ENCODE measurements around the gene ASB17.
"Not testable (repeated sequence)": the region's sequence is repeated elsewhere in the genome, so short reads cannot be mapped to it uniquely, and the experiment has no call there.

ASB17 gene

GRCh38 chr1:75932304-75932703, at the start of gene ASB17:
TSS of gene ASB17 (minus strand) at chr1:75932404. CDS start at chr1:75932291, 113 bp downstream.
- Histone ChIP-seq H3K9ac (ENCODE audit: low read depth, low read length) (no peak within 1 kb of the TSS), H3K4me1 (ENCODE audit: insufficient read depth, low read length) (no peaks in the 10 kb centered on the region), H3K9me3 (ENCODE audit: control insufficient read depth, insufficient read depth, low read length) (no peaks in the 10 kb centered on the region), H3K36me3 (ENCODE audit: insufficient read depth, low read length) (no peaks in the 10 kb centered on the region)

- Histone ChIP-seq H3K9me3 (ENCODE audit: control insufficient read depth, insufficient read depth, low read length) (no peaks in the 10 kb centered on the region; the same call in 1 of the 2 replicates), H3K9ac (ENCODE audit: low read depth, low read length) (no peak overlapping the region), H3K36me3 (ENCODE audit: insufficient read depth, low read length) (no peaks in the 10 kb centered on the region), H3K4me1 (ENCODE audit: insufficient read depth, low read length) (no peaks in the 10 kb centered on the region)
Observed at GRCh38 chr1:75980972-75981897, 49.0 kb upstream of the ASB17 start.

GRCh38 chr1:75970631-75971030, 38.4 kb upstream of the ASB17 start:
- Histone ChIP-seq H3K9ac (ENCODE audit: low read depth, low read length) (no peak overlapping the region), H3K9me3 (ENCODE audit: control insufficient read depth, insufficient read depth, low read length) (no peaks in the 10 kb centered on the region), H3K36me3 (ENCODE audit: insufficient read depth, low read length) (no peaks in the 10 kb centered on the region), H3K4me1 (ENCODE audit: insufficient read depth, low read length) (peaks cover 4% of the 10 kb centered on the region; the same call in 1 of the 2 replicates)

DNA sequence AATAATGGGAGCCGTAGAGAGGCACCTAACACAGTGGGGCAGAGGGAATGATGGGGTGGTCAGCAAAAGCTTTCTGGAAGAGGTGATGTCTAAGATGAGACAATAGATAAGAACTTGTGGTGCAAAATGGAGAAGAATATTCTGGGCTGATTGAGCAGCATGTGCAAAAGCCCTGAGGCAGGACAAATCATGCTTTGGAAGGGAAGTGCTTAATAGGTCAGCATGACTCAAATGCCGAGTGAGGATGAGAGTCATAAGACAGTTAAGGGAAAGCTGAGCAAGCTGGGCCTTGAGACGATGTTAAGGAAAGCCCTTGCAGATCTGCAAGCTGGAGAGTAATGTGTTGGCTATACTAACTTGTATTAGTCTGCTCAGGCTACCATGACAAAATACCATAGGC, 37.3 kb upstream of the ASB17 start:
- Histone ChIP-seq H3K4me1 (ENCODE audit: insufficient read depth, low read length) (peaks cover 4% of the 10 kb centered on the region; the same call in 1 of the 2 replicates), H3K9ac (ENCODE audit: low read depth, low read length) (no peak overlapping the region), H3K36me3 (ENCODE audit: insufficient read depth, low read length) (no peaks in the 10 kb centered on the region), H3K9me3 (ENCODE audit: control insufficient read depth, insufficient read depth, low read length) (no peaks in the 10 kb centered on the region)

- H3K9me3 ChIP-seq (ENCODE audit: control insufficient read depth, insufficient read depth, low read length), result no peaks in the 10 kb centered on the region
Observed at GRCh38 chr1:75967719-75968118, 35.5 kb upstream of the ASB17 start.

DNA sequence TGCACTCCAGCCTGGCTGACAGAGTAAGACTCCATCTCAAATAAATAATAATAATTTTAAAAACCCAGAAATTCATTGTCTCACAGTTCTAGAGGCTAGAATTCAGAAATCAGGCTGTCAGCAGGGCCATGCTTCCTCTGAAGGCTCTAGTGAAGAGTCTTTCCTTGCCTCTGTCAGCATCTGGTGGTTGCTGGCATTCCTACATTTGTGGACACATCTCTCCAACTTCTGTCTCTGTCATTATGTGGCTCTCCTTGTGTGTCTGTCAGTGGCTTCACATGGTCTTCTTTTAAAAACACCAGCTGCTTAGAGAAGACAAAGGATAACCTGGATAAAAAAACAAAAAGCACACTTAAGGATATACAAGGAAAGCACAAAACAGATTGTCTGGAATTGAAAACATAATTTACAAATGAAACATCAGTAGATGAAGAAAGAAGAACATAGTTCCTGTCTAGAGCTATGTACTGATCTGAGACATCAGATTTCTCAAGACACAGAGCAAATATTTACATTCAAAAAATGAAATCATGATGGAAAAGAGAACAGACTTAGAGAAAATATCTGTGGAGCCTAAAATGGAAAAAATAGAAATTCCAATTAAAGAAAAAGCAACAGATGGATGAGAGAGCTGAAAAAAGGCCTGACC, 32.7 kb upstream of the ASB17 start:
- Histone ChIP-seq H3K4me1 (ENCODE audit: insufficient read depth, low read length) (peaks cover 4% of the 10 kb centered on the region; the same call in 1 of the 2 replicates), H3K9ac (ENCODE audit: low read depth, low read length) (no peak overlapping the region), H3K36me3 (ENCODE audit: insufficient read depth, low read length) (no peaks in the 10 kb centered on the region), H3K9me3 (ENCODE audit: control insufficient read depth, insufficient read depth, low read length) (no peaks in the 10 kb centered on the region)

More at GRCh38 chr1:75967719-75968118, 35.5 kb upstream of the ASB17 start:
- Histone ChIP-seq H3K9ac (ENCODE audit: low read depth, low read length) (no peak overlapping the region), H3K4me1 (ENCODE audit: insufficient read depth, low read length) (peaks cover 4% of the 10 kb centered on the region; the same call in 1 of the 2 replicates), H3K36me3 (ENCODE audit: insufficient read depth, low read length) (no peaks in the 10 kb centered on the region)

GRCh38 chr1:75964110-75964759, 32.0 kb upstream of the ASB17 start:
- H3K36me3 ChIP-seq (ENCODE audit: insufficient read depth, low read length); H3K4me1 ChIP-seq (ENCODE audit: insufficient read depth, low read length); H3K9ac ChIP-seq (ENCODE audit: low read depth, low read length); H3K9me3 ChIP-seq (ENCODE audit: control insufficient read depth, insufficient read depth, low read length): not testable (repeated sequence)

GRCh38 chr1:75954586-75954985, 22.4 kb upstream of the ASB17 start:
- H3K9ac ChIP-seq (ENCODE audit: low read depth, low read length), result no peak overlapping the region
- H3K4me1 ChIP-seq (ENCODE audit: insufficient read depth, low read length), result peaks cover 5% of the 10 kb centered on the region; the same call in 1 of the 2 replicates
- H3K36me3 ChIP-seq (ENCODE audit: insufficient read depth, low read length), result no peaks in the 10 kb centered on the region
- H3K9me3 ChIP-seq (ENCODE audit: control insufficient read depth, insufficient read depth, low read length), result no peaks in the 10 kb centered on the region

DNA sequence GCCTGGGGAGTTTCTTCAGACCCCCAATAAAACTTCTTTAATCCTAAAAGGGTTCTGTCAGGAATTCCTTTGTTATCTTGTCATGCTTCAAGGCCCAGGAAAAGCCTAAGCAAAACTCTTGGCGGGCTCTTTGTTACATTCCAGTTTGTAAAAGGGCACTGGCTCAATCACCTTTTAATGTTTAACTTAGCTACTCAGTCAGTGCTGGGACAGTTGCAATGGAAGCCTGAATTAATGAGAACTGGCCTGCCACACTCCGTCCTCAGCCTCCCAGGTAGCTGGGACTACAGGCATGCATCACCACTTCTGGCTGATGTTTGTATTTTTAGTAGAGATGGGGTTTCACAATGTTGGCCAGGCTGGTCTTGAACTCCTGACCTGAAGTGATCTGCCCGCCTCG, 21.3 kb upstream of the ASB17 start:
- H3K9me3 ChIP-seq (ENCODE audit: control insufficient read depth, insufficient read depth, low read length), result no peaks in the 10 kb centered on the region
- H3K4me1 ChIP-seq (ENCODE audit: insufficient read depth, low read length), result peaks cover 5% of the 10 kb centered on the region; the same call in 1 of the 2 replicates
- no peak overlapping the region for H3K9ac ChIP-seq (ENCODE audit: low read depth, low read length)
- H3K36me3 ChIP-seq (ENCODE audit: insufficient read depth, low read length), result no peaks in the 10 kb centered on the region

GRCh38 chr1:75952016-75952415, 19.8 kb upstream of the ASB17 start:
- Histone ChIP-seq H3K4me1 (ENCODE audit: insufficient read depth, low read length) (peaks cover under 1% of the 10 kb centered on the region; the same call in 1 of the 2 replicates), H3K36me3 (ENCODE audit: insufficient read depth, low read length) (no peaks in the 10 kb centered on the region), H3K9ac (ENCODE audit: low read depth, low read length) (no peak overlapping the region), H3K9me3 (ENCODE audit: control insufficient read depth, insufficient read depth, low read length) (no peaks in the 10 kb centered on the region)

- no peaks in the 10 kb centered on the region for H3K9me3 ChIP-seq (ENCODE audit: control insufficient read depth, insufficient read depth, low read length)
- no peak overlapping the region for H3K9ac ChIP-seq (ENCODE audit: low read depth, low read length)
- no peaks in the 10 kb centered on the region for H3K4me1 ChIP-seq (ENCODE audit: insufficient read depth, low read length)
- no peaks in the 10 kb centered on the region for H3K36me3 ChIP-seq (ENCODE audit: insufficient read depth, low read length)
Observed at GRCh38 chr1:75950176-75950575, 18.0 kb upstream of the ASB17 start.

DNA sequence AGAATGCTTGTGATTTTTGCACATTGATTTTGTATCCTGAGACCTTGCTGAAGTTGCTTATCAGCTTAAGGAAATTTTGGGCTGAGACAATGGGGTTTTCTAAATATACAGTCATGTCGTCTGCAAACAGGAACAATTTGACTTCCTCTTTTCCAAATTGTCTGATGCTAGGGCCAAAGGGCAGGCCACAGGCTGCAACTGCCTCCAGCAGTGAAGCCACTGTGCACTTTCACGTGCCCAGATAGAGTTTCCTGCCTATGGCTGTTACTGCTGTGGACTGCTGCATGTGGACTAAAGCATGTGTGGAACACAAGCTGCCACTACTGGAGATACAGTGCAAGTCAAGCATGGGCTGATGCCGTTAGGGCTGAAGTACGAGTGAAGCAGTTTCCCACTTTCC, 10.8 kb upstream of the ASB17 start:
- not testable (repeated sequence) for H3K9ac ChIP-seq (ENCODE audit: low read depth, low read length); H3K9me3 ChIP-seq (ENCODE audit: control insufficient read depth, insufficient read depth, low read length); H3K4me1 ChIP-seq (ENCODE audit: insufficient read depth, low read length); H3K36me3 ChIP-seq (ENCODE audit: insufficient read depth, low read length)

- Histone ChIP-seq H3K4me1 (ENCODE audit: insufficient read depth, low read length) (no peaks in the 10 kb centered on the region), H3K9ac (ENCODE audit: low read depth, low read length) (no peak overlapping the region), H3K36me3 (ENCODE audit: insufficient read depth, low read length) (no peaks in the 10 kb centered on the region), H3K9me3 (ENCODE audit: control insufficient read depth, insufficient read depth, low read length) (no peaks in the 10 kb centered on the region)
Observed at GRCh38 chr1:75937034-75937433, 4.8 kb upstream of the ASB17 start.

GRCh38 chr1:75922698-75923097, 9.5 kb downstream of the ASB17 start:
- no peaks in the 10 kb centered on the region for H3K36me3 ChIP-seq (ENCODE audit: insufficient read depth, low read length)
- no peaks in the 10 kb centered on the region for H3K4me1 ChIP-seq (ENCODE audit: insufficient read depth, low read length)
- no peaks in the 10 kb centered on the region for H3K9me3 ChIP-seq (ENCODE audit: control insufficient read depth, insufficient read depth, low read length)
- no peak overlapping the region for H3K9ac ChIP-seq (ENCODE audit: low read depth, low read length)

All from ES-I3 (cell line).